Ishikawa (cell line): Measurements from ENCODE around the gene ARSA.

ENCODE experiments used
- CEBPB ChIP-seq: IDR thresholded peaks from 2 replicates; pipeline ENCODE4 v1.6.1; 2012
- EP300 ChIP-seq: IDR thresholded peaks from 2 replicates; pipeline ENCODE4 v1.6.1; 2012; ENCODE audit warnings: borderline replicate concordance
- RAD21 ChIP-seq: IDR thresholded peaks from 2 replicates; pipeline ENCODE4 v1.6.1; 2012; ENCODE audit warnings: low read depth

DNA sequence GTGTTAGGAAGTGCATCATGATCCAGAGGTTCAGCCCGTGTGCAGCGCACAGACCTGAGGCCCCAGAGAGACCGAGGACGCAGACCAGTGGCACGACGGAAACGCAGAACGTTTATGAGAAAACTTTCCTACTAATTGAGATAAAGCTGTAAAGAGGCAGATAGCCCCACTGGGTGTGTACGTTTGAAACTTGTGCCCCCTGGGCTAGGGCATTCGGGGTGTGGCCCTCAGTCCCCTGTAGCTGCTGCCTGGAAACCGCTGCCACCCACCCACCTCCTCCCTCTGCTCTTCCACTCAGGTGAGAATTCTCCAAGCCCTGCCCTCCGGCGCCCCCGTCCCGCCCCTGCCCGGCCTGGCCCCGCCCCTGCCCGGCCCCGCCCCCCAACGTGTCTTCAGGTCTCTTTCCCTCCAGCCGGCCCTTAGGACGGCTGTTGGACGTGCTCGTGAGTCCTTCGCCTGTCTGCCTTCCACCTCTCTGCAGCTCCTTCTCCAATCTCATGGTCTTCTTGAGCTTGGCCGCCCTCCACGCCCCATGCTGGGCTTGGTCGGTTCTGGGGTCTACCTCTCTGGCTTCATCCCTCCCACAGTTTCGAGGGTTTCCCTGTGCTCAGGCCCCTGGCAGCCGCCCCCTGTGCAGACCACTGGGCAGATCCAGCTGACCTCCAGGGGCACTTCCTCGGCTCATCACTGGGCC lies 15.3 kb downstream of the ARSA start:
- TF ChIP-seq EP300 (no peak), RAD21 (no peak), CEBPB (no peak)
